Raji (cell line): ENCODE data around the gene BGLAP.

Experiments used
- POLR2A ChIP-seq: IDR thresholded peaks from 2 replicates; pipeline ENCODE4 v1.6.1; 2011; ENCODE audit warnings: low read depth, low read length, control low read depth; ENCODE audit not compliant: insufficient read depth

BGLAP gene

DNA sequence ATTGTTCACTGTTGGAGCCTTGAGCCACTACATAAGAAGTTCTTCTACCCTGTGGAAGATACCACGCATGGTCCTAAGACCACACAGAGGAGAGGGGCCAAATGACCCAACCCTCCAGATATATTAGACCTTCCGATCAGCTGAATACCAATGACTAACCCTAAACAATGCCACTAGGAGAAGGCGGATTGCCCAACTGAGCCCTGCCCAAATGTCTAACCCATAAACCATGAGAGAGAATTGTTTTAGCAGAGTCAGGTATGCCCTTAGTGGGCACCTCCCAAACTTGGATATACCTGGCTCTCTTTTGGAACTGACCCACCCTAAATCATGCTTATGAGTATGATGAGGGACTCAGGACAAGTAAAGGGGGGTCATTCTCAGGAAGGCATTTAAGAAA, 28.3 kb downstream of the BGLAP start:
- TF ChIP-seq POLR2A, result no peak

DNA sequence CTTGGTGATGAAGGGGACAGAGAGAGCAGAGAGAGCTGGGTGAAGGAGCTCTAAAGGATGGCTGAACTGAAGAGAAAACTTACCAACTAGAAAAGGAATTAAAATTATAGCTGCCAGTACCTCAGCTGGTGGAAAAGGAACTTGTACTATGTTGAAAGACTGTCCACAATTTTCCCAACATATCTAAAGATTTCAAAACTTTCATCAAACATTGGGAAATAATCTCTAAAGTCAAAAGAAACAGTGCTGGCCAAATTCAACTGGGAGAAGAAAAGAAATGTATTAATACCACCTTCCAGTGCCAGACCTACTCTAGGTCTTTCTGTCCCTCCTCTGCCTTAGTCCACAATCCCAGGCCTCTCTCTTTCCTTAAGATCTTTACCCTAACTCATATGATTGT, 34.5 kb downstream of the BGLAP start:
- no peak for TF ChIP-seq POLR2A

GRCh38 chr1:156276966-156277381, 35.0 kb downstream of the BGLAP start:
- no peak for TF ChIP-seq POLR2A

DNA sequence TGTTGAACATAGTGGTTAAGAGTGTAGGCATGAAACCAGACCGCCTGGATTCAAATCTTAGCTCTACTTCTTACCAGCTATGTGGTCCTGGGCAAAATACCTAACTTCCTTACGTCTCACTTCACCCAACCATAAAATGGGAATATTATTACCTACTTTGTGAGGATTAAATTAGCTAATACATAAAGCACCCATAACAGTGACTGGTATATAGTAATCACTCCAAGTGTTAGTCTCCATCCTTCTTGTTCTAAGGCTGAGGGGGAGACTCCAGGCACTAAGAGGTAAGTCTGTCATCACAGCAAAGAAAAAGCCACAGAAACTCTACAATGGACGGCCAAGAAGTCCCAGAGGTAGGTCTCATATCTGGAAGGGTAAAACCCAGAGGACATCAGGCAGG, 37.9 kb downstream of the BGLAP start:
- TF ChIP-seq POLR2A, result no peak

- no peak for TF ChIP-seq POLR2A
Measured at GRCh38 chr1:156281281-156281680, 39.3 kb downstream of the BGLAP start.

DNA sequence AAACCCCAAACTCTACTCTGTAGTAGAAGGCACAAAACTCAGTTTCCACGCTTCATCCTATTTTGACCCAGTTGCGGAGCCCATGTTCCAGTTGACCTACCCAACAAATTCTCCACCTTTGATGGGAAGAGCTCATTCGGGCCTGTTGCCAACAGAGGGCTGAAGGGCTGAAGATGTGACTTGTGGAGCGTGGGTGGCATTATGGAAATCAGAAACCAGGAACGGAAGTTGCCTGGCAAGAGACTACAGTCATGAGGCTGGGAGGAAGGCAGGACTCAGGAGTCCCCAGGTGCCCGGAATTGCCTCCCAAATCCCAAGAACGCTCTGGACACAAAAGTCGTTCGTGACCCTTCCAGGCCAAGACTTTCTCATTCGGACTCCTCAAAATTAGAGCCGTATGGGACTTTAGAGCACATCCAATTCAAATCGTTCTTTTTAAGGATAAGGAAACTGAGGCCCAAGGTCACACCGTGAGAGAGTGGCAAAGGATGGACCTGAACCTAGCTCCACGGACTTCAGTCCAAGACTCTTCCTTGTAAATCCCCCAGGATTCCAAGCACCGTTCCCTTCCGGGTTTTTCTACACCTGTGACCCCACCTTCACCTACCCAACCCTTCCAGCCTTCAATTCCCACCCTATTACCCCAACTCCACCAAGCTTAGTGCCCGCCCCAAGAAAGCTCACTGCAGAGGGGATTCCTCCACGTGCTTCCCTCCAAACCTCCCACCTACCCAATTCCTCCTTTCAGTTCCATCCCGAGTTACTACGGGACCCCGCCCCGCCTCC, 39.9 kb downstream of the BGLAP start:
- TF ChIP-seq POLR2A, result peak; percentile 59

DNA sequence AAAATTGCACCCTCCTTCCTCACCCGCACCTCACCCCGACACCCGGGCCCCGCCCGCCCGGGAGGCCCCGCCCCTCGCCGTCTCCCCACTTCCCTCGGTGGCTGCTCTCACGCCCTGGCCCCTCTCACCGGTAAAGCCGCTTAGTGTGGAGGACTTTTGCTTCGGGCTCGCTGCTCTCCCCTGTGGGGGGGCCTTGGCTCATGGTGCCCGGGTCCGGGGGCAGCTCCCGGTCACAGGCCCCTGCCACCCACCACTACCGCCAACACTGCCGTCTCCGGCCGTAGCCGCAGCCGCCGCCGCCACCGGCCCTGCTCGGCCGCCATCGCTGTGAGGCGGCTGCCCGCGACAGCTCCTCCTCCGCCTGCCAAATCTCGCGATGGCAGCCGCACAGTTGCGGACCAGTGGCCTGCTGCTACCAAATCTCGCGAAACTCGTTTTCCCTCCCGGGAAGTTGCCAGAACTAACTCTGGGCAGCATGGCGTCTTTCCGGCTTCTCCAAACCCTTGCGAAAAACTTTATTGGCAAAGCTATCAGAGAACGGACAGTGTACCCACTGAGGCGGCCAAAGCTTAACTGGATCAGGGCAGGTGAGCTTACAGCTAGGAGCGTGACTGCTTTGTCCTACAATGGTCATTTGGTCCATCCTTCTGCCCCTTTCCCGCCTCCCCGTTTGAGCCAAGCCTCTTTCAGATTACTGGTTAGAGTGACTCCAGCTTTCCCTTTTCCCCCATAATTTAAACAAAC, 40.7 kb downstream of the BGLAP start, which contains the start of gene SMG5:
Gene SMG5, minus strand, starts transcription at position 347 of the 744 bp plus-strand sequence. Its CDS starts 145 bp downstream, at position 202.
- TF ChIP-seq POLR2A, result peak; percentile 89

GRCh38 chr1:156283521-156283920, 41.5 kb downstream of the BGLAP start:
- no peak for TF ChIP-seq POLR2A

GRCh38 chr1:156284112-156284511, 42.1 kb downstream of the BGLAP start, which contains the start of gene TMEM79:
TSS of gene TMEM79 (plus strand) at chr1:156284325. CDS start at chr1:156285227, 902 bp downstream.
- TF ChIP-seq POLR2A, result no peak

- no peak for TF ChIP-seq POLR2A
Measured at GRCh38 chr1:156284757-156285156, 42.8 kb downstream of the BGLAP start.

DNA sequence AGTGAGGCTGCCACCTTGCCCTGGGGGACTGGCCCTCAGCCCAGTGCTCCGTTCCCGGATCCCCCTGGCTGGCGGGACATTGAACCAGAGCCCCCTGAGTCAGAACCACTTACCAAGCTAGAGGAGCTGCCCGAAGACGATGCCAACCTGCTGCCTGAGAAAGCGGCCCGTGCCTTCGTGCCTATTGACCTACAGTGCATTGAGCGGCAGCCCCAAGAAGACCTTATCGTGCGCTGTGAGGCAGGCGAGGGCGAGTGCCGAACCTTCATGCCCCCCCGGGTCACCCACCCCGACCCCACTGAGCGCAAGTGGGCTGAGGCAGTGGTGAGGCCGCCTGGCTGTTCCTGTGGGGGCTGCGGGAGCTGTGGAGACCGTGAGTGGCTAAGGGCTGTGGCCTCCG, 43.5 kb downstream of the BGLAP start:
- TF ChIP-seq POLR2A, result no peak

GRCh38 chr1:156286061-156286460, 44.1 kb downstream of the BGLAP start:
- no peak for TF ChIP-seq POLR2A

DNA sequence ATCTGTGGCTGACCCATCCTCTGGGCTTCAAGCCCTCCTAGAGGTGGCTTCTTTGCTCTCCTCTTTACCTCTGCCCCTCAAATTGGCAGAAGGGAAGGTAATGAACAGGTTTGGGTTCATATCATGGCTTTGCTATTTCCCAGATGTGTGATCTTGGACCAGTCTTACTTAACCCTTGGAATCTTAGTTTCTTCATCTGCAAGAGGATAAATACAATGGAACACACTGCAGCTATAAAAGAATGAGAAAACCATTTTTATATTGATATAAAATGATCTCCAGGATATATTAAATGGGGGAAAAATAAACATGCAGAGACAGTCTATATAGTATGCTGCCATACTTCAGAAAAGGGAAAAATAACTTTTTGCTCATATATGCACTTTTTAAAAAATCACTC, 47.9 kb downstream of the BGLAP start:
- no peak for TF ChIP-seq POLR2A

- no peak for TF ChIP-seq POLR2A
Measured at GRCh38 chr1:156291226-156292061, 49.5 kb downstream of the BGLAP start.
